T-helper 2 cell treated with Interferon-gamma antibody and Interleukin-4, amounts not matched to agents 100 ng/mL and 5 ng/mL, for 36 hours (primary cell): ENCODE results near the gene OTUD4. TPM values are rescaled to one million over a fixed set of nuclear protein-coding genes. Genes with fewer than 3 reads are reported as not detected.

Experiments
- total RNA-seq: library from RNA; stranded (reverse); gene quantifications from 2 replicates; pipeline ENCODE4 v1.2.3, GENCODE V29; 2022

The OTUD4 gene
- total RNA-seq, 1 donor from 2014 or later, result 50.8 TPM

Other genes with a start within 250 kb of the OTUD4 start
- gene ANAPC10, start 82.4 kb downstream of the OTUD4 start, total RNA-seq, result 25.3 and 27.0 TPM in 2 replicates
- gene ABCE1, start 82.3 kb downstream of the OTUD4 start, total RNA-seq, result 95.9 and 96.9 TPM in 2 replicates